DND-41 (cell line): ENCODE results near the gene EFHD2.

Experiments used
- EZH2 ChIP-seq: IDR thresholded peaks from 3 replicates; pipeline ENCODE4 v1.6.1; 2012; ENCODE audit warnings: borderline replicate concordance, low read depth, mild to moderate bottlenecking, moderate library complexity, low read length, inconsistent platforms; ENCODE audit not compliant: severe bottlenecking
- TF ChIP-seq, protein P1 (sequence below): IDR thresholded peaks from 2 replicates; pipeline ENCODE4 v1.5.1; 2012; ENCODE audit warnings: borderline replicate concordance, low read length, moderate library complexity, mild to moderate bottlenecking; ENCODE audit not compliant: poor library complexity, severe bottlenecking; ENCODE audit errors: extremely low read depth

DNA sequence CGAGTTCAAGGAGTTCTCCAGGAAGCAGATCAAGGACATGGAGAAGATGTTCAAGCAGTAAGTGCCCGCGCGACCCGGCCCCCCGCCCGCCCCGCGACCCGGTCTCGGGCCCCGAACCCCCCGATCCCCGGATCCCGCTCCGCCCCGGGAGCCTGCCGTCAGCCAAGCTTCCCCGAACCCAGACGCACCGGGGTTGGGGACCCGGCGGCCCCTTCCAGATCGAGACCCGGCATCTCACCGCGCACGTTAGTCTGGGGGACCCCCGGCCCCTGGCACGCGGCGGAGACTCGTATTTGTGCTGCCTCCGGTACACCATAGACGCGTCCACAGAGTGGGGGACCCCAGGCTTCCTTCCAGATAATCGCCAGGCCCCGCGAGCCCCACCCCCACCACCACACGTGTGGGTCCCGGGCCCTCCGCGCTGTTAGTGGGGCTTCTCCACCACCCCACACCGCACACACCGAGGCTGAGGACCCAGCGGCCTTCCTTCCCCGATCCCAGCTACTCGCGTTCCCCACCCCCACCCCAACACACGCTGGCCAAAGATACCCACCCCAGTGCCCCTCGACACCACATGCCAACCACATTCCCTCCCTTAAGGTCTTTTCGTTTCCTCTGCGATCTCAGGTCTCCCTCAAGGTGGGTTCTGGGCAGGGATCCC is 665 bp downstream of the EFHD2 start:
- TF ChIP-seq, protein P1, sequence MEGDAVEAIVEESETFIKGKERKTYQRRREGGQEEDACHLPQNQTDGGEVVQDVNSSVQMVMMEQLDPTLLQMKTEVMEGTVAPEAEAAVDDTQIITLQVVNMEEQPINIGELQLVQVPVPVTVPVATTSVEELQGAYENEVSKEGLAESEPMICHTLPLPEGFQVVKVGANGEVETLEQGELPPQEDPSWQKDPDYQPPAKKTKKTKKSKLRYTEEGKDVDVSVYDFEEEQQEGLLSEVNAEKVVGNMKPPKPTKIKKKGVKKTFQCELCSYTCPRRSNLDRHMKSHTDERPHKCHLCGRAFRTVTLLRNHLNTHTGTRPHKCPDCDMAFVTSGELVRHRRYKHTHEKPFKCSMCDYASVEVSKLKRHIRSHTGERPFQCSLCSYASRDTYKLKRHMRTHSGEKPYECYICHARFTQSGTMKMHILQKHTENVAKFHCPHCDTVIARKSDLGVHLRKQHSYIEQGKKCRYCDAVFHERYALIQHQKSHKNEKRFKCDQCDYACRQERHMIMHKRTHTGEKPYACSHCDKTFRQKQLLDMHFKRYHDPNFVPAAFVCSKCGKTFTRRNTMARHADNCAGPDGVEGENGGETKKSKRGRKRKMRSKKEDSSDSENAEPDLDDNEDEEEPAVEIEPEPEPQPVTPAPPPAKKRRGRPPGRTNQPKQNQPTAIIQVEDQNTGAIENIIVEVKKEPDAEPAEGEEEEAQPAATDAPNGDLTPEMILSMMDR, result no peak
- TF ChIP-seq EZH2, result no peak
